SK-N-SH (cell line): Measurements from ENCODE around the gene EPHA6.

Experiments
- EP300 ChIP-seq, 2 experiments: IDR thresholded peaks; 2 replicates each; pipeline versions ENCODE4 v1.4.0 to v1.6.1; 2012; ENCODE audit warnings: borderline replicate concordance in 1 of 2, low read depth in 1 of 2, low read length in 1 of 2
- FOXM1 ChIP-seq: IDR thresholded peaks from 2 replicates; pipeline ENCODE4 v1.4.0; 2012; ENCODE audit warnings: low read depth, mild to moderate bottlenecking
- MXI1 ChIP-seq: IDR thresholded peaks from 2 replicates; pipeline ENCODE4 v1.6.1; 2012; ENCODE audit warnings: mild to moderate bottlenecking, low read depth, low read length, improper control_type of control experiment
- REST ChIP-seq: IDR thresholded peaks from 2 replicates; pipeline ENCODE4 v1.6.1; 2012; ENCODE audit warnings: mild to moderate bottlenecking, low read depth, low read length, moderate library complexity
- SIN3A ChIP-seq: IDR thresholded peaks from 2 replicates; pipeline ENCODE4 v1.6.1; 2012; ENCODE audit warnings: low read depth, mild to moderate bottlenecking, low read length, moderate library complexity, borderline replicate concordance
- TF ChIP-seq, protein P1 (sequence below): fragments of 200-600 bp; sonication (generic); IDR thresholded peaks from 2 replicates; pipeline ENCODE4 v1.6.1; 2017; ENCODE audit warnings: antibody characterized with exemption, mild to moderate bottlenecking, moderate library complexity

GRCh38 chr3:97686258-97686657, 871.9 kb downstream of the EPHA6 start:
- TF ChIP-seq, protein P1, sequence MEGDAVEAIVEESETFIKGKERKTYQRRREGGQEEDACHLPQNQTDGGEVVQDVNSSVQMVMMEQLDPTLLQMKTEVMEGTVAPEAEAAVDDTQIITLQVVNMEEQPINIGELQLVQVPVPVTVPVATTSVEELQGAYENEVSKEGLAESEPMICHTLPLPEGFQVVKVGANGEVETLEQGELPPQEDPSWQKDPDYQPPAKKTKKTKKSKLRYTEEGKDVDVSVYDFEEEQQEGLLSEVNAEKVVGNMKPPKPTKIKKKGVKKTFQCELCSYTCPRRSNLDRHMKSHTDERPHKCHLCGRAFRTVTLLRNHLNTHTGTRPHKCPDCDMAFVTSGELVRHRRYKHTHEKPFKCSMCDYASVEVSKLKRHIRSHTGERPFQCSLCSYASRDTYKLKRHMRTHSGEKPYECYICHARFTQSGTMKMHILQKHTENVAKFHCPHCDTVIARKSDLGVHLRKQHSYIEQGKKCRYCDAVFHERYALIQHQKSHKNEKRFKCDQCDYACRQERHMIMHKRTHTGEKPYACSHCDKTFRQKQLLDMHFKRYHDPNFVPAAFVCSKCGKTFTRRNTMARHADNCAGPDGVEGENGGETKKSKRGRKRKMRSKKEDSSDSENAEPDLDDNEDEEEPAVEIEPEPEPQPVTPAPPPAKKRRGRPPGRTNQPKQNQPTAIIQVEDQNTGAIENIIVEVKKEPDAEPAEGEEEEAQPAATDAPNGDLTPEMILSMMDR, result no peak
- TF ChIP-seq MXI1 (no peak), REST (no peak), FOXM1 (no peak), SIN3A (no peak), EP300 (IDR thresholded peaks at IDR 0.05; ENCODE audit: borderline replicate concordance in 1 of 2, low read depth in 1 of 2, low read length in 1 of 2) (no peak)
